Panc1 (cell line): ENCODE results near the gene SCCPDH. TPM values are rescaled to one million over a fixed set of nuclear protein-coding genes. Genes with fewer than 3 reads are reported as not detected.

Experiments used
- ATAC-seq: fragments of 200-7000 bp; cut with Tn5 transposase; 2 replicates; pipeline ENCODE4 v1.9.1; 2020; ENCODE audit warnings: mild to moderate bottlenecking, moderate library complexity
- BruUV-seq: library from RNA; stranded (reverse); fragments of 400-500 nt; replicated peaks from 2 replicates; lab custom pipeline; 2021; lab: Mats Ljungman, UMichigan
- CTCF ChIA-PET: fragments of 300-600 bp; sonication (Branson Sonifier 250); formaldehyde crosslinking; loops from one replicate; lab custom pipeline; 2022; ENCODE audit warnings: antibody characterized with exemption; lab: Charles Lee
- POLR2A ChIA-PET: fragments of 300-600 bp; sonication (Branson Sonifier 250); formaldehyde crosslinking; loops from one replicate; lab custom pipeline; 2022; ENCODE audit warnings: antibody characterized with exemption; lab: Charles Lee
- DNase-seq: peaks from one replicate; pipeline ENCODE4 v3.0.0-alpha.2; 2010; ENCODE audit warnings: low read depth, low spot score
- H3K27ac ChIP-seq: 2 replicates; pipeline ENCODE4 v1.5.1; 2011; ENCODE audit warnings: mild to moderate bottlenecking, low read length, inconsistent platforms
- H3K27me3 ChIP-seq: fragments of 200-500 bp; sonication (Bioruptor generic); 2 replicates; pipeline ENCODE4 v1.6.0; 2014; ENCODE audit warnings: low read length, inconsistent platforms; ENCODE audit not compliant: control insufficient read depth, insufficient read depth
- H3K36me3 ChIP-seq: fragments of 200-500 bp; sonication (Bioruptor generic); 2 replicates; pipeline ENCODE4 v1.5.1; 2014; ENCODE audit warnings: inconsistent platforms, mild to moderate bottlenecking, low read length, moderate library complexity; ENCODE audit not compliant: control insufficient read depth, insufficient read depth
- H3K4me1 ChIP-seq: 2 replicates; pipeline ENCODE4 v1.5.1; 2011; ENCODE audit warnings: inconsistent platforms, mild to moderate bottlenecking, low read length, moderate library complexity; ENCODE audit not compliant: control insufficient read depth, insufficient read depth
- H3K4me3 ChIP-seq, 2 experiments: 2 replicates each; pipeline ENCODE4 v1.5.1; 2011 to 2012; ENCODE audit warnings: low read depth in 2 of 2, low read length in 2 of 2, mild to moderate bottlenecking in 2 of 2, inconsistent platforms in 1 of 2, moderate library complexity in 1 of 2
- H3K9me3 ChIP-seq: fragments of 200-500 bp; sonication (Bioruptor generic); 2 replicates; pipeline ENCODE4 v1.5.1; 2014; ENCODE audit warnings: low read depth, mild to moderate bottlenecking, inconsistent platforms, low read length, moderate library complexity; ENCODE audit not compliant: control insufficient read depth, insufficient read depth
- POLR2AphosphoS5 ChIP-seq: IDR thresholded peaks from 2 replicates; pipeline ENCODE4 v1.6.1; 2012; ENCODE audit warnings: mild to moderate bottlenecking, low read depth, low read length, moderate library complexity
- SIN3A ChIP-seq: IDR thresholded peaks from 2 replicates; pipeline ENCODE4 v1.6.1; 2012; ENCODE audit warnings: low read depth, mild to moderate bottlenecking, low read length, moderate library complexity, borderline replicate concordance; ENCODE audit not compliant: insufficient read depth
- TCF7L2 ChIP-seq: IDR thresholded peaks from 2 replicates; pipeline ENCODE4 v1.6.1; 2011; ENCODE audit warnings: mild to moderate bottlenecking, low read depth, low read length, inconsistent platforms
- in situ Hi-C: cut with HindIII; loops from 2 replicates; pipeline ENCODE4 v1.10.0; 2016; ENCODE audit warnings: low sequenced_read_pairs, low pct_unique_long_range_greater_than_20kb
- intact Hi-C: fragments of 100-400 bp; cut with micrococcal nuclease; formaldehyde crosslinking; loops from one replicate; pipeline ENCODE4 v1.10.0; 2022; ENCODE audit not compliant: unreplicated experiment
- total RNA-seq: library from RNA; stranded (reverse); gene quantifications from one replicate; pipeline ENCODE4 v1.2.1, GENCODE V29; 2021; ENCODE audit not compliant: unreplicated experiment
- TF ChIP-seq, protein P1 (sequence below), 2 experiments: IDR thresholded peaks; 2 replicates each; pipeline ENCODE4 v1.6.1; 2011 to 2012; ENCODE audit warnings: low read depth in 2 of 2, control low read depth in 1 of 2, low read length in 1 of 2, mild to moderate bottlenecking in 1 of 2, moderate library complexity in 1 of 2; ENCODE audit not compliant: insufficient read depth in 1 of 2
- TF ChIP-seq, protein P2 (sequence below): fragments of 450-650 bp; IDR thresholded peaks from 2 replicates; pipeline ENCODE4 v1.5.1; 2017; ENCODE audit warnings: mild to moderate bottlenecking

SCCPDH gene
- total RNA-seq, 1 experiment from 2014 or later: 40.2 TPM

DNA sequence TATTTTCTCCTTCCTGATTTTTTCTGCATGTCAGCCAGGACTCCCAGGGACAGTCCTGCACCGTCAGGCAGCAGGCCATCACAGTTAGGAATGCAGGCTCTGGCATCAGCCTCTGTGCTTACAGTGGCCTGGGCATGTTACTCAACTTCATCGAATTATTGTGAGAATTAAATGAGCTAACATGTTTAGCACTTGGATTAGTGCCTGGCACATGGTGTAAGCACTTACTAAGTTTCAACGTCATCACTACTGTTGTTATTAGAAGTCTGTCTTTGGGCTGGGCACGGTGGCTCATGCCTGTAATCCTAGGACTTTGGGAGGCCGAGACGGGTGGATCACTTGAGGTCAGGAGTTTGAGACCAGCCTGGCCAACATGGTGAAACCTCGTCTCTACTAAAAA, 45.1 kb downstream of the SCCPDH start:
- no TSS peak for BruUV-seq
- in situ Hi-C loops: no loop called here
- H3K36me3 ChIP-seq: no peaks in the 10 kb centered on the region
- no peaks in the 10 kb centered on the region for H3K4me1 ChIP-seq
- no peak overlapping the region for H3K27ac ChIP-seq
- no peak overlapping the region for H3K4me3 ChIP-seq
- intact Hi-C loops: no loop called here
- TF ChIP-seq, protein P1, sequence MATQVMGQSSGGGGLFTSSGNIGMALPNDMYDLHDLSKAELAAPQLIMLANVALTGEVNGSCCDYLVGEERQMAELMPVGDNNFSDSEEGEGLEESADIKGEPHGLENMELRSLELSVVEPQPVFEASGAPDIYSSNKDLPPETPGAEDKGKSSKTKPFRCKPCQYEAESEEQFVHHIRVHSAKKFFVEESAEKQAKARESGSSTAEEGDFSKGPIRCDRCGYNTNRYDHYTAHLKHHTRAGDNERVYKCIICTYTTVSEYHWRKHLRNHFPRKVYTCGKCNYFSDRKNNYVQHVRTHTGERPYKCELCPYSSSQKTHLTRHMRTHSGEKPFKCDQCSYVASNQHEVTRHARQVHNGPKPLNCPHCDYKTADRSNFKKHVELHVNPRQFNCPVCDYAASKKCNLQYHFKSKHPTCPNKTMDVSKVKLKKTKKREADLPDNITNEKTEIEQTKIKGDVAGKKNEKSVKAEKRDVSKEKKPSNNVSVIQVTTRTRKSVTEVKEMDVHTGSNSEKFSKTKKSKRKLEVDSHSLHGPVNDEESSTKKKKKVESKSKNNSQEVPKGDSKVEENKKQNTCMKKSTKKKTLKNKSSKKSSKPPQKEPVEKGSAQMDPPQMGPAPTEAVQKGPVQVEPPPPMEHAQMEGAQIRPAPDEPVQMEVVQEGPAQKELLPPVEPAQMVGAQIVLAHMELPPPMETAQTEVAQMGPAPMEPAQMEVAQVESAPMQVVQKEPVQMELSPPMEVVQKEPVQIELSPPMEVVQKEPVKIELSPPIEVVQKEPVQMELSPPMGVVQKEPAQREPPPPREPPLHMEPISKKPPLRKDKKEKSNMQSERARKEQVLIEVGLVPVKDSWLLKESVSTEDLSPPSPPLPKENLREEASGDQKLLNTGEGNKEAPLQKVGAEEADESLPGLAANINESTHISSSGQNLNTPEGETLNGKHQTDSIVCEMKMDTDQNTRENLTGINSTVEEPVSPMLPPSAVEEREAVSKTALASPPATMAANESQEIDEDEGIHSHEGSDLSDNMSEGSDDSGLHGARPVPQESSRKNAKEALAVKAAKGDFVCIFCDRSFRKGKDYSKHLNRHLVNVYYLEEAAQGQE (IDR thresholded peaks at IDR 0.05; ENCODE audit: insufficient read depth in 1 of 2, low read depth in 2 of 2, low read length in 1 of 2): no peak
- TF ChIP-seq, protein P2, sequence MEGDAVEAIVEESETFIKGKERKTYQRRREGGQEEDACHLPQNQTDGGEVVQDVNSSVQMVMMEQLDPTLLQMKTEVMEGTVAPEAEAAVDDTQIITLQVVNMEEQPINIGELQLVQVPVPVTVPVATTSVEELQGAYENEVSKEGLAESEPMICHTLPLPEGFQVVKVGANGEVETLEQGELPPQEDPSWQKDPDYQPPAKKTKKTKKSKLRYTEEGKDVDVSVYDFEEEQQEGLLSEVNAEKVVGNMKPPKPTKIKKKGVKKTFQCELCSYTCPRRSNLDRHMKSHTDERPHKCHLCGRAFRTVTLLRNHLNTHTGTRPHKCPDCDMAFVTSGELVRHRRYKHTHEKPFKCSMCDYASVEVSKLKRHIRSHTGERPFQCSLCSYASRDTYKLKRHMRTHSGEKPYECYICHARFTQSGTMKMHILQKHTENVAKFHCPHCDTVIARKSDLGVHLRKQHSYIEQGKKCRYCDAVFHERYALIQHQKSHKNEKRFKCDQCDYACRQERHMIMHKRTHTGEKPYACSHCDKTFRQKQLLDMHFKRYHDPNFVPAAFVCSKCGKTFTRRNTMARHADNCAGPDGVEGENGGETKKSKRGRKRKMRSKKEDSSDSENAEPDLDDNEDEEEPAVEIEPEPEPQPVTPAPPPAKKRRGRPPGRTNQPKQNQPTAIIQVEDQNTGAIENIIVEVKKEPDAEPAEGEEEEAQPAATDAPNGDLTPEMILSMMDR: no peak
- ATAC-seq (no peak), DNase-seq (no peak)
- H3K27me3 ChIP-seq: no peaks in the 10 kb centered on the region
- CTCF ChIA-PET: no interaction called here
- POLR2A ChIA-PET: interaction anchor here (0.6 to 0.7 kb wide), 2 partner anchors 28 to 120 kb away, joined by 3 to 9 read pairs; no protein-coding TSS in a partner anchor
- H3K9me3 ChIP-seq: no peaks in the 10 kb centered on the region

DNA sequence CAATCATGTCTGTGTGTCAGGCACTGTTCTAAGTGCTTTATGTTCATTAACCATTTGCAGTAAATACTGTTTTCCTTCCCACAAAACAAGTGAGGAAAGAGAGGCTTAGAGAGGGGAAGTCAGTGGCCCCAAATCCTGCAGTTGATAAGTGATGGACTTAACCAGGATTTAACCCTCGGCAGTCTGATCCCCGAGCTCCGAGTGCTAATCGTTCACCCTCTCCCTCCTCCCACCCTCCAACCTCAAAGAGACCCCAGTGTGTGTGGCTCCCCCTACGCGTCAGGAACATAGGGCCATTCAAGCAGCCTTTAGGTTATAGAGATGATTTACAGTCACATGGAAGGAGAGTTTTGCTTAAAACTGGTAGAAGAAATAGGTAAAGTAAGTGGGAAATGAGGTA, 47.2 kb downstream of the SCCPDH start:
- Histone ChIP-seq H3K36me3 (peaks cover 2% of the 10 kb centered on the region; the same call in 1 of the 2 replicates), H3K4me1 (no peaks in the 10 kb centered on the region), H3K9me3 (no peaks in the 10 kb centered on the region), H3K4me3 (no peak overlapping the region), H3K27ac (no peak overlapping the region), H3K27me3 (no peaks in the 10 kb centered on the region)
- intact Hi-C loops: no loop called here
- ATAC-seq (no peak), DNase-seq (no peak)
- in situ Hi-C loops: no loop called here
- TF ChIP-seq POLR2AphosphoS5: no peak
- TF ChIP-seq, protein P2: no peak
- no peak for TF ChIP-seq TCF7L2
- no peak for TF ChIP-seq SIN3A
- TF ChIP-seq, protein P1 (IDR thresholded peaks at IDR 0.05; ENCODE audit: insufficient read depth in 1 of 2, low read depth in 2 of 2, low read length in 1 of 2): no peak
- ChIA-PET CTCF (no interaction called here), POLR2A (interaction anchor here (0.6 kb wide), 1 partner anchor 109 kb away, joined by 3 read pairs; no protein-coding TSS in a partner anchor)
- BruUV-seq: no TSS peak
